ENCODE data around the gene SPATA31E1.
"Not testable (repeated sequence)": the region's sequence is repeated elsewhere in the genome, so short reads cannot be mapped to it uniquely, and the experiment has no call there.

SPATA31E1 gene

GRCh38 chr9:87882627-87883026 is at the start of gene SPATA31E1:
SPATA31E1 (plus strand) TSS chr9:87882877; CDS start chr9:87882892, 15 bp downstream.
- DNase-seq = no peak

- no peak for DNase-seq
Observed at GRCh38 chr9:87834357-87834756, 48.3 kb upstream of the SPATA31E1 start.

DNA sequence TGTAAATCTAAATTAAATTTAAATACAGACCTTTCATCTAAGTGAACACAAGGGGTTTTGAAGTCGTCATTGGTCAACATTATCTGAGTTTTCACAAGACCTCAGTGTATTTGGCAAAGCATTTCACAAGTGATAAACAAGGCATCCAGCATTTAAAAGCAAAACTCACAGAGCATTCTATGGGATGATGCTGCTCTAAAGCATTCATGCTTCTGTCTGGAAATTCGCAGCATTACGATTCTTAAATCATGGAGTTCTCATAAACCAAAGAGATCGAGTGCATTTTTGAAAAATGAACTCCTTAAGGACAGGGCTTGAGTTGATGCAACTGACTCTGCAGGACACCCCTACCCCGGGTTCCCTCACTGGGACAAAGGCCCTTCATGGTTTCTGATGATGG is 46.1 kb upstream of the SPATA31E1 start:
- DNase-seq = no peak

GRCh38 chr9:87836951-87837705 is 45.5 kb upstream of the SPATA31E1 start:
- no peak for DNase-seq

DNA sequence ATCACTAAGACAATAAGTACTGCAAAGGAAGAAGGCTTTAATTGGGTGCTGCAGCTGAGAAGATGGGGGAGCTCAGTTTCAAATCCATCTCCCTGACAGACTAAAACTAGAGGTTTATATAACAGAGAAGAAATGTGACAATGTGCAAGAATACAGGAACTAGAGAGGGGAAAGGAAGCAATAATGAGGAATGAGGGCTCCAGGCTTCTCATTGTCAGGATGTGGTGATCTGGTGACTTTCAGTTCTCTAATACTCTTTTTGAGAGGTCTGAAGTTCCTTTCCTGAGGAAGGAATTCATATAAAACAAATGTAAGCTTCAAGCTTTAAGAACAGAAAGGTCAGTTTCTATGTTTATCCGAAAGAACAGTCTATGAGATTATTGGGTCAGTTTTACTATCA is 42.5 kb upstream of the SPATA31E1 start:
- no peak for DNase-seq

- no peak for DNase-seq
Observed at GRCh38 chr9:87842878-87843585, 39.6 kb upstream of the SPATA31E1 start.

GRCh38 chr9:87844506-87844905 is 38.2 kb upstream of the SPATA31E1 start:
- DNase-seq = no peak

GRCh38 chr9:87847817-87848216 is 34.9 kb upstream of the SPATA31E1 start:
- not testable (repeated sequence) for DNase-seq

- no peak for DNase-seq
Observed at GRCh38 chr9:87849144-87849758, 33.4 kb upstream of the SPATA31E1 start.

DNA sequence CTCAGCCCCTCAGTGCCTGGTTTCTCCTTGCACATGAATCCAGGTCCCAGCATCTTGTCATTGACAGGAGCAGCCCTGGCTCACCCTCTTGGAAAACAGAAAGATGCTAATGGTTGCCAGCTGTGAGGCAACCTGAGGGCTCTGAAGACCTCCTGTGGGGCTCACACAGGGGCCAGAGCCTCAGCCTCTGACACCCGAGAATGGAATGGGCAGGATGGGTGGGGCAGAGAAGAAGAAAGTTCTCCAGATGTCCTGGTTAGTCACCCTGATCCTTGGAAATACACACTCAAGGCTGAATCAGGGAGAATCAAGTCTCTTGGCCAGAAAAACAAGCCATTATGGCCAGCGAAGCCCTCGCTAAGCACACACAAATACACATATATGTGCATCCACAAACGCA is 32.3 kb upstream of the SPATA31E1 start:
- no peak for DNase-seq

GRCh38 chr9:87851186-87851585 is 31.5 kb upstream of the SPATA31E1 start:
- DNase-seq = not testable (repeated sequence)

GRCh38 chr9:87853302-87853701 is 29.4 kb upstream of the SPATA31E1 start:
- no peak for DNase-seq

- no peak for DNase-seq
Observed at GRCh38 chr9:87853876-87854579, 28.6 kb upstream of the SPATA31E1 start.

- no peak for DNase-seq
Observed at GRCh38 chr9:87854580-87854955, 28.1 kb upstream of the SPATA31E1 start.

DNA sequence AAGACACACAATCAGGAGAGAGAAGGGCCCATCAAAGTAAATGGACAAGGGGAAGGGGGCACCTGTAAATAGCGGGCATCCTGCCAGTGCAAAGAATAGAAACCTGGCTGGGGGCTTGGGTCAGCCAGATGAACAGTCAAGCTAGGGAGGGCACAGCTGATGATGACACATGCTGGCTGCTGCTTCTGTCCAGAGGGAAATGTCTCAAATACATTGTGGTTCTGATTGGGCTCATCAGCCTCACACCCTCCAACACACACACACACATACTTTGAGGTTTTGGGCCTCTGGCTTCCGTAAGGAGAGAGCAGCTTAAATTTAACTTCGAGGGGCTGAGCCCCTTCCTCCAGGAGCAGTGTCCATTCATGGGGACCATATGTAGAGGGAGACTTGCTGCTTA is 27.6 kb upstream of the SPATA31E1 start:
- DNase-seq = no peak

DNA sequence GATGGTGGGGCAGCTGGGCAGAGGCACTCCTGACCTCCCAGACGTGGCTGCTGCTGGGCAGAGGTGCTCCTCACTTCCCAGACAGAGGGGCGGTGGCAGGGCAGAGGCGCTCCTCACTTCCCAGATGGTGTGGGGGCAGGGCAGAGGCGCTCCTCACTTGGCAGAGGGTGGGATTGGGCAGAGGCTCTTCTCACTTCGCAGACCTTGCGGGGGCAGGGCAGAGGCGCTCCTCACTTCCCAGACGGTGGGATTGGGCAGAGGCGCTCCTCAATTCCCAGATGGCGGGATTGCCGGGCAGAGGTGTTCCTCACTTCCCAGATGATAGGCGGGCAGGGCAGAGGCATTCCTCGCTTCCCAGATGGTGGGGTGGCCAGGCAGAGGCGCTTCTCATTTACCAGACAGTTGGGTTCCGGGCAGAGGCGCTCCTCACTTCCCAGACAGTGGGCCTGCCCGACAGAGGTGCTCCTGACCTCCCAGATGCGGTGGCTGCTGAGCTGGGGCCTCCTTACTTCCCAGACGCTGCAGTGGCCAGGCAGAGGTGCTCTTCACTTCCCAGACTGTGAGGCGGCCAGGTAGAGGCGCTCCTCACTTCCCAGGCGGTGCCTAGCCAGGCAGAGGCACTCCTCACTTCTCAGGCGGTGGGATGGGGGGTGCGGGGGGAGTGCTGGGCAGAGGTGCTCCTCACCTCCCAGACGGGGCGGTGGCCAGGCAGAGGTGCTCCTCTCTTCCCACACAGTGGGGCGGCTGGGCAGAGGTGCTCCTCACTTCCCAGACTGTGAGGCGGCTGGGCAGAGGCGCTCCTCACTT is 25.3 kb upstream of the SPATA31E1 start:
- DNase-seq = no peak

GRCh38 chr9:87857948-87858335 is 24.7 kb upstream of the SPATA31E1 start:
- DNase-seq = no peak

DNA sequence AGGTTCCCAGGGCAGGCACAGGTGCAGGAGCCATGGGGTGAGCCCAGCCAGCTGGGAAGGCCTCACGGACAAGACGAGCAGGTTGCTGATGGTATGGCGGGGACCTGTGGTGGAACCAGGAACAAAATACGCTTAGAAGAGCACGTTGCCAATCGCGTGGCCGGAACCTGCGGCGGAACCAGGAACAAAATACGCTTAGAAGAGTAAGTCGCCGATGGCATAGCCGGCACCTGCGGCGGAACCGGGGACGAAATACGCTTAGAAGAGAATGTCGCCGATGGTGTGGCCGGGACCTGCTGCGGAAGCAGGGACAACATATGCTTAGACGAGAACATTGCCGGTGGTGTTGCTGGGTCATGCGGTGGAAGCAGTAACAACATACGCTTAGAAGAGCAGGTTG is 23.5 kb upstream of the SPATA31E1 start:
- no peak for DNase-seq

DNA sequence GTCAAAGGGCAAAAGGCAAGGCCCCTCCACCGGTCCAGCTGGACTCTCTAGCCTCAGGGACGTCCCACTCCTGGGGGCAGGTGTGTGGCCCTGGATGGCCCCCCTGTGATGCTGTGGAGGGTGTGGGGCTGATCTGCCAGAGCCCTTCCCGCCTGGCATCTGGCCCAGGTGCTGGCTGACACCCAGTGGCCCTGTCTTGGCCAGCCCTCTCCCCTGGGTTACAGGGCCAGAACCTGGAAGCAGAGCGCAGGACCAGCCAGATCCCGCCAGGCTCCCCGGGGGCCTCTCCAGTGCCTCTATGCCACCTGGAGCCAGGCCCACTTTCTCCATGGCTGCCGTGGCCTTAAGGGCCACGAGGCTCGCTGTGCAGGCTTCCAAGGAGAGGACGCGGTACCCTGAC is 22.9 kb upstream of the SPATA31E1 start:
- no peak for DNase-seq

DNA sequence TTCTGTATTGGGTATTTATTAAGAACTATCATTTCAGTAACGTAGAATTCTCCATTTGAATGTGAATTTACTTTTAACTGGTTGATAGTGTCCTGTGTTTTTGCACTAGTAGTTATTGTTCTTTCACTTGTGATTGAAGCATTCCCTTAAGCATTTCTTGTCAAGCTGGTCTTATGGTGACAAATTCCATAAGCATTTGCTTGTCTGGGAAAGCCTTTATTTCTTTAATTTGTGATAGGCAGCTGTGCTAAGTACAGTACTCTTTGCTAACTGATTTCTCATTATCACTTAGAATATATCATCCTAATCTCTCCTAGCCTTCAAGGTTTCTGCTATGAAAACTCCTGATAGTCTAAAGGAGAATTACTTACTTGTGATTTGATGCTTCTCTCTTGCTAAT is 21.3 kb upstream of the SPATA31E1 start:
- DNase-seq = no peak

- no peak for DNase-seq
Observed at GRCh38 chr9:87862536-87863268, 20.0 kb upstream of the SPATA31E1 start.
